IgD-negative memory B cell (primary cell): ENCODE results near the gene CNIH1. TPM values are rescaled to one million over a fixed set of nuclear protein-coding genes. Genes with fewer than 3 reads are reported as not detected.
A peak's percentile ranks its signal among the peaks of the same experiment; 100 is the strongest.
"Not testable (repeated sequence)": the region's sequence is repeated elsewhere in the genome, so short reads cannot be mapped to it uniquely, and the experiment has no call there.

Experiments used
- H3K27ac Mint-ChIP-seq, 3 donors: one replicate each; pipeline ENCODE4 v1.8.0; 2020 to 2022; ENCODE audit warnings: mild to moderate bottlenecking in 3 of 3, mixed read lengths in 3 of 3, moderate library complexity in 1 of 3
- H3K27me3 Mint-ChIP-seq: one replicate; pipeline ENCODE4 v1.8.0; 2021; ENCODE audit warnings: mixed read lengths
- H3K36me3 Mint-ChIP-seq: one replicate; pipeline ENCODE4 v1.8.0; 2020; ENCODE audit warnings: mild to moderate bottlenecking, mixed read lengths
- H3K4me1 Mint-ChIP-seq, 3 donors: one replicate each; pipeline ENCODE4 v1.8.0; 2020 to 2022; ENCODE audit warnings: mixed read lengths in 3 of 3, mild to moderate bottlenecking in 1 of 3
- H3K4me3 Mint-ChIP-seq, 4 donors: one replicate each; pipeline ENCODE4 v1.8.0; 2020 to 2022; ENCODE audit warnings: mild to moderate bottlenecking in 4 of 4, mixed read lengths in 4 of 4, moderate library complexity in 3 of 4
- H3K9me3 Mint-ChIP-seq, 3 donors: one replicate each; pipeline ENCODE4 v1.8.0; 2020 to 2021; ENCODE audit warnings: mixed read lengths in 3 of 3, mild to moderate bottlenecking in 1 of 3
- polyA plus RNA-seq: library from polyadenylated mRNA; unstranded; fragments of 300-500 nt; fragmentation: Illumina TruSeq; gene quantifications from one replicate; pipeline ENCODE4 v1.2.3, GENCODE V29; 2021

CNIH1 gene
- polyA plus RNA-seq, 1 donor from 2014 or later: 68.5 TPM

DNA sequence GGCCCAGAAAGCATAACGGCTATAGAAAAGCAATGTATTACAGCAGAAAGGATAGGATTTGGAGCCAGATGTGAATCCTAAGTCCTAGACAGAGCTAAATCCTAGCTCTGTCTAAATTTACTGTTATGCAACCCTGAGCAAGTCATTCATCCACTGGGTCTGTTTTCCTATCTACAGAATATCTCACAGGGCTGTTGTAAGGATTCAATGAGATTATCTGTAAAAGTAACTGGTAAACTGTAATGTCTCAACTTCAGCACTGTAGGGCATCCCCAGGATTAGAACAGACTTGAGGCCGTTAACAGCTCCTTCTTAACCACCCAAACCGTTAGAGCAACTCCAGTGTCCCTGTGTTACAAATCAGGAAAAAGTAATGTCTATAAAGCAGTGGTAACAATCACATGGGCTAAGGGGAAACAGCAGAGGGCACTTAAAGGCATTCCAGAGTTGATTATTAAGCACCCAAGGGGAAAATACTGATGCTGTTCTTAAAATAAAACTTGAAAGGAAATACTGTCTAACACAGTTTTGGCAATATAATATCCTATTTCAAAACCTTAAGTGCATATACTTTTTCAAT lies 37.6 kb upstream of the CNIH1 start:
- Mint-ChIP-seq H3K36me3 (peaks cover 9% of the 10 kb centered on the region), H3K9me3 (no peaks in the 10 kb centered on the region), H3K27me3 (no peaks in the 10 kb centered on the region), H3K27ac (no peak overlapping the region), H3K4me3 (no peak overlapping the region), H3K4me1 (peaks cover 17 to 19% (median 19%) of the 10 kb centered on the region in 3 donors)

DNA sequence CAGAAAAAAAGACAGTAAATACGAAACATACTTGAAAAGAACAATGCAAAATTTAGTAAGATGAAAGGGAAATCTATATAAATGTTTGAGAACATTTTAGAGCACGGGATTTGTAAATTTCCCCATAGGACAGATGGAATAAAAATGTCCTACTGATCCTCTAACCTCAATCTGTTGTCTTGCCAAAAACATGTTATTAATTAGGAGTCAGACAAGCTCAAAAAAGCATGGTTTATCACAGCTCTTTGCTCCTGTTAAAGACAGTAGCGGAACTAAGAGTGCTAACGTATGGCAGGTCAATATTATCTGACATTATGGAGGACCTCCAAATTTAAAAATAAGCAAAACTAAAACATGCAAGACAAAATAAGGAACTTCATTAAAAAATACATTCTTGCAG lies 34.7 kb upstream of the CNIH1 start:
- Mint-ChIP-seq H3K4me1 (peaks cover 4 to 6% (median 5%) of the 10 kb centered on the region in 3 donors), H3K27me3 (no peaks in the 10 kb centered on the region), H3K27ac (no peak overlapping the region), H3K36me3 (peaks cover 9% of the 10 kb centered on the region), H3K9me3 (no peaks in the 10 kb centered on the region), H3K4me3 (no peak overlapping the region)

DNA sequence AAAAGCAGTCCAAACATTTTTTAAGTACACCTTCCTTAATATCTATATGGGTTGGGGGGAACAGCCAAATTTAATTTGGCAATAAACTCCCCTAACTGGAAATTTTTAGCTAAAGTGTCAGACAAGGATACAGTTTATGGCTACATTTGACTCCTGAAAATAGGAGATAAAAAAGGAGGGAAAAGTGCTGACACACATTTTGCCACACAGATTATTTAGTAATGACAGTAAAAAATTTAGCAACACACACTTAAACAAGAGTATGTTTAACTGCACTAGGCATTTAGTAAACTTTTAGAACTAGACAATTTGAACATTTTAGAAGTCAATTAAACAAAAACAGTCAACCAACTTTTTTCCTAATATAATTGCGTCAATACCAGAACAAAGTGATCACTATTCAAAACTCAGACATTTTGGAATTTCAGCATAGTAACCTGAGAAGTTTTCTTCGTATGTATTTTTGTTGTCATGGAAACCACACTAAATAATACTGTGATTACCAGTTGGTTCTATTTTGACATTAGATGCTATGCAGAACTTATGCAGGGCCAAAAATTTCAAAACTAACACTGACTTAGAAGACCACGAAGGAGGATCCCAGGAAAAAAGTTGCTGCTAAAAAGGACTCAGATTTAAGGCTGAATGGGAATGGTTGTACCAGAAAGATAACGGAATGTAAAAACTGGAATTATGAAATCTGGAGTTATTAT lies 34.2 kb upstream of the CNIH1 start:
- no peaks in the 10 kb centered on the region for H3K27me3 Mint-ChIP-seq
- H3K27ac Mint-ChIP-seq: no peak overlapping the region
- H3K36me3 Mint-ChIP-seq: peaks cover 9% of the 10 kb centered on the region
- H3K4me3 Mint-ChIP-seq: no peak overlapping the region
- no peaks in the 10 kb centered on the region for H3K9me3 Mint-ChIP-seq
- H3K4me1 Mint-ChIP-seq: peaks cover 4 to 6% (median 5%) of the 10 kb centered on the region in 3 donors

DNA sequence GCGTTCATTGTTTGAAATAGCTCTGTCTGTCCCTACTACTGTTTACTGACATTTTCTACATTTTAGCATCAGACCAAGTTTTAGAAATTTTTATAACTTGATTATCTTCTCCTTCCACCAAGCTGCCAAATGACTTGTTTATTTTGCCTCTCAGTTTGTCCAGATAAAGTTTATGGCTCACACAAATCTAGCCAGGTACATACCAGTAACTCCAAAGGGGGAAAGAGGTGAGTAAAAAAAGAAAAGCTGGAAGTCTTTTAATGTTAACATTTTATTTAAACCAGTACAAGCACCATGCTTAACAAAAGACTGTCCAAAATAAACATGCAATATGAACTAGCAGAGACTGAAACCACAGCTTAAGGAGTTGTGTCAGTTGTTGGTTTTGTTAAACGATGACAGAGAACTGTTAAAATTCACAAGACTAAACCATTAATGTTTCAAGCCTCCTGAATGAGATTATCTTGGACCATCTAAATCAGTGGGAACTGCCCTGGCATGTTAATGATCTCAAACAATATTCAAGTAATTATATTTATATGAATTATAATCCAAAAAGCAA lies 33.1 kb upstream of the CNIH1 start:
- no peaks in the 10 kb centered on the region for H3K27me3 Mint-ChIP-seq
- H3K36me3 Mint-ChIP-seq: peaks cover 9% of the 10 kb centered on the region
- no peak overlapping the region for H3K4me3 Mint-ChIP-seq
- H3K4me1 Mint-ChIP-seq: peaks cover 5 to 8% (median 6%) of the 10 kb centered on the region in 3 donors
- no peaks in the 10 kb centered on the region for H3K9me3 Mint-ChIP-seq
- no peak overlapping the region for H3K27ac Mint-ChIP-seq

DNA sequence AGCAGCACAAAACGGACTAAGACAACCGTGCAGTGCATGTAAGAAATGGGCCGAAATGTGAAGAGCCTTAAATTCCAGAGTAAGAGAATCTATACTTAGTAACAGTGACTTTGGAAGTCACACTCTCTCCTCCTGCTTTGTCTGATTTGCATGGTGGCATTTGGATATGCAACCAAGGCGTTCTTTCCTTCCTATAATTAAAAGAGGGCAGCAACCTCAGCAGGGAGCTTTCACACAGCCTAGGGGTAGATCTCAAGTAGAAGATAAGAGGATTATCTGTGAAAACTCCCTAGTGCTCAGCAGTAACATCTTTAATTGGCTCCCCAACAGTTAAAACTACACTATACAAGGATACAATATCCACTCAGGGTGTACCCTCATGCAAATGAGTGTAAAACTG lies 31.1 kb upstream of the CNIH1 start:
- Mint-ChIP-seq H3K27me3 (no peaks in the 10 kb centered on the region), H3K9me3 (peaks cover 3 to 8% (median 3%) of the 10 kb centered on the region in 3 donors), H3K4me1 (peaks cover 5 to 8% (median 6%) of the 10 kb centered on the region in 3 donors), H3K4me3 (no peak overlapping the region), H3K27ac (no peak overlapping the region), H3K36me3 (peaks cover 11% of the 10 kb centered on the region)

DNA sequence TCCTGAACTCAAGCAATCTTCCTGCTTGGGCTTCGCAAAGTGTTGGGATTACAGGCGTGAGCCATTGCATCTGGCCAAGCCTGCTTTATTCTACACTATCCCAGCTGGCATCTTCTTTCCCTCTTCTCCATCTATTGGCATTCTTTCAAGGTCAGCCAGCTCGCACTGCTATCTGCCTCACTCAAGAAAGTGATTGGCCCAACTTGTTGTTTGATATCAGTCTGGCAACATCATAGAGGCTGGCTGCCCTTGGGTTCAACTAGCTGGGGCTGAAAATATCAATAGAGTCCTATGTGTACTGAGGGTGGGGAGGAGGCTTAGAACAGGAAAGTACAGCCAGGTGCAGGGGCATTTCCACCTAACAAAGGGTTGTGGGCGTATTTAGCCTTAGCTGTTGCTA lies 30.5 kb upstream of the CNIH1 start:
- Mint-ChIP-seq H3K36me3 (peaks cover 11% of the 10 kb centered on the region), H3K4me3 (no peak overlapping the region), H3K9me3 (peaks cover 3 to 10% (median 4%) of the 10 kb centered on the region in 3 donors), H3K27ac (peak overlapping the region in 1 of 3 donors; percentile 23), H3K27me3 (no peaks in the 10 kb centered on the region), H3K4me1 (peaks cover 5 to 8% (median 6%) of the 10 kb centered on the region in 3 donors)

DNA sequence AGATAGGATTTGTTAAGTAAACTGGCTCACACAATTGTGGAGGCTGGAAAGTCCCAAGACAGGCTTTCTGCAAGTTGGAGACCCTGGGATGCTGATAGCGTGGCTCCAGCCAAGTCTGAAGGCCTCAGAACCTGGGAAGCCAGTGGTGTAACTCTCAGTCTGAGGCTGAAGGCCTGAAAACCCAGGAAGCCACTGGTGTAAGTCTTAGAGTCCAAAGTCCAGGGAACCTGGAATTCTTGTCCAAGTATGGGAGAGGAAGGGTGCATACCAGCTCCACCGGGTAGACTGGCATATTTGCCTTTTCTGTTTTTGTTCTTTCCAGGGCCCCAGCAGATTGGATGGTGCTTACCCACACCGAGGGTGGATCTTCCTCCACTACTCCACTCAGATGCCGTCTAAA lies 29.5 kb upstream of the CNIH1 start:
- Mint-ChIP-seq H3K4me3 (peak overlapping the region in 1 of 4 donors; percentile 28), H3K9me3 (peaks cover 3 to 10% (median 4%) of the 10 kb centered on the region in 3 donors), H3K36me3 (peaks cover 7% of the 10 kb centered on the region)

DNA sequence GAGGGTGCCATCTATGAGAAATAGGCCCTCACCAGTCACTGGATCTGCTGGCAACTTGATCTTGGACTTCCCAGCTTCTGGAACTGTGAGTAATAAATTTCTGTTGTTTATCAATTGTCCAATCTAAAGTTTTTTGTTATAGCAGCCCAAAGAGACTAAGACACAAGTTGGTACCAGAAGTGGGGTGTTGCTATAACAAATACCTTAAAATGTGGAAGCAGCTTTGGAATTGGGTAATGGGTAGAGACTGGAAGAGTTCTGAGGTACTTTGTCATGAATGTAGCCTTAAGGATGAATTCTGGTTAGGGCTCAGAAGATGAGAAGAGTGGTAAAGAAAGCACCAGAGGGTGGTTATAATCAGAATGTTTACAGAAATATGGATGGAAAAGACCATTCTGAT lies 26.1 kb upstream of the CNIH1 start:
- Mint-ChIP-seq H3K4me1 (peaks cover 0 to 4% (median 2%) of the 10 kb centered on the region in 3 donors), H3K9me3 (peaks cover 3 to 10% (median 5%) of the 10 kb centered on the region in 3 donors), H3K27me3 (peaks cover 3% of the 10 kb centered on the region), H3K27ac (no peak overlapping the region), H3K4me3 (no peak overlapping the region), H3K36me3 (peaks cover 7% of the 10 kb centered on the region)

More for the DNA sequence above, 29.5 kb upstream of the CNIH1 start:
- Mint-ChIP-seq H3K27ac (no peak overlapping the region), H3K4me1 (peaks cover 2 to 4% (median 4%) of the 10 kb centered on the region in 3 donors), H3K27me3 (no peaks in the 10 kb centered on the region)

DNA sequence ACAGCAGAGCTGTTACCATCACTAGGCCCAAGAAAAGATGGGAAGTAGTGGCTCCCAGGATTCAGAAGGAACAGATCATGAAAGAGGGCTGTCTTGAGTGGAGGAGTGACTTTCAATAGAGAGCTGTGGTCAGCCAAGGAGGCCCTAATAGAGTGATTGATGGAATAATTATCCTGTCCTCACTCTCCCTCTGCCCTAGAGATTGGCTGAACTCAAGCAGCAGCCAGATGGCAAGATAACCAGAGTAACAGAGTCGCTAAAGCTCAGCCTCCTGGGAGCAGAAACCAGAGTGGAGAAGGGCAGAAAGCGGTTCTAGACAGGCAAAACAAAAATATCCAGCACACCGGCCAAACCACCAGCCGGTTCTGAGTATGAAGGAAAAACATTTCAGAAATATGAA lies 24.5 kb upstream of the CNIH1 start:
- Mint-ChIP-seq H3K9me3 (peaks cover 3 to 10% (median 5%) of the 10 kb centered on the region in 3 donors), H3K4me3 (no peak overlapping the region), H3K27me3 (peaks cover 3% of the 10 kb centered on the region), H3K36me3 (peaks cover 5% of the 10 kb centered on the region), H3K27ac (peak overlapping the region in 1 of 3 donors; percentile 75), H3K4me1 (peaks cover 0 to 4% (median 0%) of the 10 kb centered on the region in 3 donors)

DNA sequence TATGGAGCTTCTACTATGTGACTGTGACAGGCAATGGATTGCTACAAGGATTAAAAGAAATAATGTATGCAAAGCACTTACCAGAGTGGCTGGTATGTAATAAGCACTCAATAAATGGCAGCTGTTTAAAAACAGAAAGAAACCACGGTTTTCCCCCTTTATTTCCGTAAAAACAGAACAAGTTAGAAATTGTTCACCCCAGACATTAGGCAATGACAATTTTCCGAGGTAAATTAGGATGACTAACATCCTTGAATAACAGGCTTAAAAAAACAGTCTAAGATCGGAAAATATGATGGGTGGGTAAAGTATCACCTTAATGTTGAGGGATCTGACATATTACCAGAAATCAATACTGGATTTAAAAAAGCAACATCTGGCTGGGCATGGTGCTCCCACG lies 20.9 kb upstream of the CNIH1 start:
- Mint-ChIP-seq H3K27ac (no peak overlapping the region), H3K4me1 (no peaks in the 10 kb centered on the region), H3K27me3 (peaks cover 3% of the 10 kb centered on the region), H3K9me3 (peaks cover 0 to 9% (median 4%) of the 10 kb centered on the region in 3 donors), H3K36me3 (peaks cover 5% of the 10 kb centered on the region), H3K4me3 (no peak overlapping the region)

DNA sequence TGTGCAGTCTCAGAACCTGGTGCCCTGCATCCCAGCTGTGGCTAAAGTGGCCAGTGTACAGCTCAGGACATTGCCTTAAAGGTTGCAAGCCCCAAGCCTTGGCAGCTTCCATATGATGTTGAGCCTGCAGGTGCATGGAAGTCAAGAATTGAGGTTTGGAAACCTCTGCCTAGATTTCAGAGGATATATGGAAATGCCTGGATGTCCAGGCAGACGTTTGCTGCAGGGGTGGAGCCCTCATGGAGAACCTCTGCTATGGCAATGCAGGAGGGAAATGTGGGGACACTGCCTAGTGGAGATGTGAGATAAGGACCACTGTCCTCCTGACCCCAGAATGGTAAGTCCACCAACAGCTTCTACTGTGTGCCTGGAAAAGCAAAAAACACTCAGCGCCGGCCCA lies 17.9 kb upstream of the CNIH1 start:
- Mint-ChIP-seq H3K4me3 (no peak overlapping the region), H3K36me3 (peaks cover 5% of the 10 kb centered on the region), H3K9me3 (peaks cover 0 to 9% (median 3%) of the 10 kb centered on the region in 3 donors), H3K27me3 (peaks cover 3% of the 10 kb centered on the region), H3K27ac (no peak overlapping the region), H3K4me1 (no peaks in the 10 kb centered on the region)

DNA sequence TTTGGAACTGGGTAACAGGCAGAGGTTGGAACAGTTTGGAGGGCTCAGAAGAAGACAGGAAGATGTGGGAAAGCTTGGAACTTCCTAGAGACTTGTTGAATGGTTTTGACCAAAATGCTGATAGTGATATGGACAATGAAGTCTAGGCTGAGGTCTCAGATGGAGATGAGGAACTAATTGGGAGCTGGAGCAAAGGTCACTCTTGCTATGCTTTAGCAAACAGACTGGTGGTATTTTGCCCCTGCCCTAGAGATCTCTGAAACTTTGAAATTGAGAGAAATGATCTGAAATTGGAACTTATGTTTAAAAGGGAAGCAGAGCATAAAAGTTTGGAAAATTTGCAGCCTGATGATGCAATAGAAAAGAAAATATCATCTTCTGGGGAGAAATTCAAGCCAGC lies 17.4 kb upstream of the CNIH1 start:
- not testable (repeated sequence) for H3K9me3 Mint-ChIP-seq, H3K4me1 Mint-ChIP-seq, H3K4me3 Mint-ChIP-seq, H3K27ac Mint-ChIP-seq, H3K36me3 Mint-ChIP-seq, H3K27me3 Mint-ChIP-seq

DNA sequence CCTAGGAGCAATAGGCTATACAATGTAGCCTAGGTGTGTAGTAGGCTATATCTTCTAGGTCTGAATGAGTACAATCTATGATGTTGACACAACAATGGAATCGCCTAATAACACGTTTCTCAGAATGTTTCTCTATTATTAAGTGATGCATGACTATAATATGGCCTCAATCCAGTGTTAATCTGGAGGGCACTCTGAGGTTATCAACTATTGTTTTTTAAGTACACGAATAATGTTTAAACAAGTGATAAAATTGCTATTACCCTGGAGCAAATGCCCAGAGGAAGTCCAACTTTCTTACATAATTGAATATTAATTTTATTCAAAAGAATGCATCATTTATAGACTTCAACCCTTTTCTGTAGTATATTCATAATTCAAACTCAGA lies 16.4 kb upstream of the CNIH1 start:
- H3K4me3 Mint-ChIP-seq: no peak overlapping the region
- peak overlapping the region in 1 of 3 donors; percentile 43 for H3K27ac Mint-ChIP-seq
- H3K9me3 Mint-ChIP-seq: peaks cover 0 to 9% (median 3%) of the 10 kb centered on the region in 3 donors
- peaks cover 3% of the 10 kb centered on the region for H3K36me3 Mint-ChIP-seq
- H3K27me3 Mint-ChIP-seq: no peaks in the 10 kb centered on the region
- H3K4me1 Mint-ChIP-seq: no peaks in the 10 kb centered on the region

DNA sequence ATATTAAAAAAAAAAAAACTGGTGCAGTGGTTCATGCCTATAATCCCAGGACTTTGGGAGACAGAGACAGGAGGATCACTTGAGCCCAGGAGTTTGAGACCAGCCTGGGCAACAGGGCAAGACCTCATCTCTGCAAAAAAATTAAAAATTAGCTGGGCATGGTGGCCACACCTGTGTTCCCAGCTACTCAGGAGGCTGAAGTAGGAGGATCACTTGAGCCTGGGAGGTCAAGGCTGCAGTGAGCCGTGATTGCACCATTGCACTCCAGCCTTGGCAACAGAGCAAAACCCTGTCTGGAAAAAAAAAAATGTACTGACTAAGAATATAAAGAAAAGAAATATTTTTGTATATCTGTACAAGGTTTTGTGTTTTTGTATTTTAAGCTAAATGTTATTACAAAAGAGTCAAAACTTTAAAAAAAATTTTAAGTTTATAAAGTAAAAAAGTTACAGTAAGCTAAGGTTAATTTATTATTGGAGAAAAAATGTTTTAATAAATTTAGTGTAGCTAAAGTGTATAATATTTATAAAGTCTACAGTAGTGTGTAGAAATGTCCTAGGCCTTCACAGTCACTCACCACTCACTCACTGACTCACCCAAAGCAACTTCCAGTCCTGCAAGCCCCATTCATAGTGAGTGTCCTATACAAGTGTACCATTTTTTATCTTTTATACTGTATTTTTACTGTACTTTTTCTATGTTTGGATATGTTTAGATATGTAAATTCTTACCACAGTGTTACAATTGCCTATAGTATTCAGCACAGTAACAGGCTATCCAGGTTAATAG lies 15.8 kb upstream of the CNIH1 start:
- H3K27me3 Mint-ChIP-seq, H3K4me1 Mint-ChIP-seq: not testable (repeated sequence)

DNA sequence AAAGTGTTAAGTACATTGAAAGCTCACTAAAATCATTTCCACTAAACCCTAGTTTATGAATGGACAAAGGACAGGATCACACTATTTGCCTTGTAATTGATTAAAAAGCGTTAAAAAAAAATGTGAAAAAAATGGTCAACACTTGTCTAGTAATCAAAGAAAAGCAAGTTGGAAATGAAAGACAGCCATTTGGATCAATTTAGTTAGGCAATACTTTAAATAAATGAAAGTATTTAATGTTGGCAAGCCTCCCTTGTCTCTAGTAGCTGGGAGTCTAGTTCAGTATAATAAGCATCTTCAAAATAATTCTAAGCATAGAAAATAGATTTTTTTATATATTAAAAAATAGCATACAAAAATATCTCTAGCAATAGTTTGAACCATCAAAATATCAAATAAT lies 14.2 kb upstream of the CNIH1 start:
- no peaks in the 10 kb centered on the region for H3K27me3 Mint-ChIP-seq
- H3K36me3 Mint-ChIP-seq: peaks cover 3% of the 10 kb centered on the region
- no peak overlapping the region for H3K27ac Mint-ChIP-seq
- peaks cover 0 to 6% (median 5%) of the 10 kb centered on the region in 3 donors for H3K4me1 Mint-ChIP-seq
- no peak overlapping the region for H3K4me3 Mint-ChIP-seq
- peaks cover 0 to 9% (median 0%) of the 10 kb centered on the region in 3 donors for H3K9me3 Mint-ChIP-seq

More for the DNA sequence above, 15.8 kb upstream of the CNIH1 start:
- H3K4me3 Mint-ChIP-seq, H3K27ac Mint-ChIP-seq, H3K9me3 Mint-ChIP-seq, H3K36me3 Mint-ChIP-seq: not testable (repeated sequence)
